ENCODE results near the gene XKR8. TPM values are rescaled to one million over a fixed set of nuclear protein-coding genes. Genes with fewer than 3 reads are reported as not detected.

Gene XKR8
- total and polyA plus RNA-seq, 2 of the 4 experiments (the other 2 are of a cell fraction), result 1.1 to 10.7 TPM

DNA sequence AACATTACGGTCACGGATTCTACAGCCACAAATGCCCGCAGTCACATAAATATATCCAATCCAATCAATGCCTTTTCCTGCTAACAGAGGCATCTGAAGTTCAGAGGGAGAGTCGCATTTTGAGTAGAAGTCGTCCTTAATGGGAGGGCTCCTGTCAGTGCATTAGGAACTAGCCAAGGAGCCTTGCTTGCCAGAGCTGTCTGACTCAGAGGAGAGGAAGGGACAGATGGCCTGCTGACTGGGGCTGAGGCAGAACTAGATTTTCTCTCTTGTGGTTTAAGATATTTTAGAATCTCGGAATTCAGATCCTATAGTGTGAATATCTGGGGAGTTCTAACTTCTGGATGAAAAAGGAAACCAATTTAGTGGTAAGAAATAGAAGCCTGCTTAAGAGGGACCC lies 10.6 kb downstream of the XKR8 start:
- H3K18ac ChIP-seq (ENCODE audit: low read depth, low read length), result peak overlapping the region; percentile 74; the same call in 1 of the 2 replicates
- 0 out of 2 replicates have a peak overlapping the region, but pooled peaks have one; percentile 5 for H4K91ac ChIP-seq (ENCODE audit: insufficient read depth, low read depth, low read length)
- H3K4ac ChIP-seq (ENCODE audit: low read depth, low read length), result peak overlapping the region; percentile 51; the same call in 1 of the 2 replicates
- H2BK5ac ChIP-seq (ENCODE audit: low read depth, low read length, poor library complexity, severe bottlenecking), result peak overlapping the region; percentile 43
- peaks cover 4 to 29% of the 10 kb centered on the region in 2 experiments; a peak in 3 of 4 replicates for H3K79me1 ChIP-seq (ENCODE audit: low read depth in 1 of 2, low read length in 2 of 2)
- POLR2A ChIA-PET (ENCODE audit: unreplicated experiment), result interaction anchor here (1.4 kb wide), 1 partner anchor 11 kb away, joined by 4 read pairs; the partner anchor contains the start of gene XKR8
- H3K23ac ChIP-seq (ENCODE audit: low read depth, low read length), result 0 out of 2 replicates have a peak overlapping the region, but pooled peaks have one; percentile 37
- H2BK15ac ChIP-seq (ENCODE audit: low read depth, low read length), result peak overlapping the region; percentile 22; the same call in 1 of the 3 replicates
- no peak overlapping the region for H3K4me3 ChIP-seq (ENCODE audit: insufficient read depth, low read depth, low read length)
- peak overlapping the region; percentile 33; the same call in 1 of the 2 replicates for H3K27ac ChIP-seq (ENCODE audit: insufficient read depth, low read length)
- peaks cover 17% of the 10 kb centered on the region for H3K4me1 ChIP-seq (ENCODE audit: control insufficient read depth, insufficient read depth, low read length)
- H3K14ac ChIP-seq (replicated peaks; ENCODE audit: low read depth, low read length), result peak overlapping the region; percentile 56; the same call in 1 of the 2 replicates
- peak; percentile 85 for ATAC-seq (ENCODE audit: low read depth)
- H4K5ac ChIP-seq (ENCODE audit: low read depth, low read length), result peak overlapping the region; percentile 65; the same call in 1 of the 2 replicates
- peak; percentile 91 for DNase-seq
- no peak overlapping the region for H2AFZ ChIP-seq (replicated peaks; ENCODE audit: low read length, poor library complexity)
- no peaks in the 10 kb centered on the region for H3K9me3 ChIP-seq (ENCODE audit: control insufficient read depth, insufficient read depth, low read length)
- 14% methylated on average over 1 of the region's 6 CpGs; no CpG with 5 or more reads in 1 of the 2 experiments for WGBS, 2 experiments (ENCODE audit: extremely low coverage in 2 of 2, insufficient read length in 1 of 2)
- TF ChIP-seq RAD21 (IDR thresholded peaks at IDR 0.05; ENCODE audit: low read length), result no peak
- TF ChIP-seq NFE2L2 (IDR thresholded peaks at IDR 0.05; ENCODE audit: low read depth, low read length), result no peak
- TF ChIP-seq, protein P1, sequence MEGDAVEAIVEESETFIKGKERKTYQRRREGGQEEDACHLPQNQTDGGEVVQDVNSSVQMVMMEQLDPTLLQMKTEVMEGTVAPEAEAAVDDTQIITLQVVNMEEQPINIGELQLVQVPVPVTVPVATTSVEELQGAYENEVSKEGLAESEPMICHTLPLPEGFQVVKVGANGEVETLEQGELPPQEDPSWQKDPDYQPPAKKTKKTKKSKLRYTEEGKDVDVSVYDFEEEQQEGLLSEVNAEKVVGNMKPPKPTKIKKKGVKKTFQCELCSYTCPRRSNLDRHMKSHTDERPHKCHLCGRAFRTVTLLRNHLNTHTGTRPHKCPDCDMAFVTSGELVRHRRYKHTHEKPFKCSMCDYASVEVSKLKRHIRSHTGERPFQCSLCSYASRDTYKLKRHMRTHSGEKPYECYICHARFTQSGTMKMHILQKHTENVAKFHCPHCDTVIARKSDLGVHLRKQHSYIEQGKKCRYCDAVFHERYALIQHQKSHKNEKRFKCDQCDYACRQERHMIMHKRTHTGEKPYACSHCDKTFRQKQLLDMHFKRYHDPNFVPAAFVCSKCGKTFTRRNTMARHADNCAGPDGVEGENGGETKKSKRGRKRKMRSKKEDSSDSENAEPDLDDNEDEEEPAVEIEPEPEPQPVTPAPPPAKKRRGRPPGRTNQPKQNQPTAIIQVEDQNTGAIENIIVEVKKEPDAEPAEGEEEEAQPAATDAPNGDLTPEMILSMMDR (conservative IDR thresholded peaks at IDR 0.05; ENCODE audit: low read depth, low read length), result no peak
- no peak for TF ChIP-seq BHLHE40 (IDR thresholded peaks at IDR 0.05; ENCODE audit: low read depth, low read length)
- TF ChIP-seq FOS (IDR thresholded peaks at IDR 0.05; ENCODE audit: low read depth, low read length), result 0 out of 2 replicates have a peak, but pooled peaks have one; percentile 14
- H4K8ac ChIP-seq (ENCODE audit: low read depth in 2 of 2, low read length in 2 of 2), result peak overlapping the region in 1 of 2 experiments; percentile 66; a peak in 1 of 4 replicates
- CTCF ChIA-PET, result interaction anchor here (1.2 kb wide), 2 partner anchors 9 to 30 kb away, joined by 3 to 4 read pairs; no protein-coding TSS in a partner anchor
- H3K56ac ChIP-seq (ENCODE audit: extremely low read depth, insufficient read depth, low read length), result no peak overlapping the region
- H3K27me3 ChIP-seq (ENCODE audit: control insufficient read depth, insufficient read depth, low read length), result no peaks in the 10 kb centered on the region
- H2BK120ac ChIP-seq (ENCODE audit: low read depth, low read length), result peak overlapping the region; percentile 38; the same call in 1 of the 2 replicates
- H2BK20ac ChIP-seq (ENCODE audit: low read depth, low read length), result 0 out of 2 replicates have a peak overlapping the region, but pooled peaks have one; percentile 11
- H2AK9ac ChIP-seq (replicated peaks; ENCODE audit: low read depth, low read length, poor library complexity), result no peak overlapping the region
- dilution Hi-C loops (cut with HindIII; ENCODE audit: low sequenced_read_pairs, unreplicated experiment), result no loop called here
- peaks cover 24% of the 10 kb centered on the region for H3K36me3 ChIP-seq (ENCODE audit: control insufficient read depth, insufficient read depth, low read length)
- H3K4me2 ChIP-seq (ENCODE audit: low read depth, low read length), result peak overlapping the region; percentile 43; the same call in 1 of the 2 replicates
- in situ Hi-C loops (cut with MboI; ENCODE audit: low sequenced_read_pairs), result no loop called here
- H3K9me1 ChIP-seq (ENCODE audit: insufficient read depth, low read length), result peaks cover 22% of the 10 kb centered on the region
- no TSS peak for BruUV-seq (replicated peaks)
- H4K20me1 ChIP-seq (ENCODE audit: insufficient read depth, low read length), result no peaks in the 10 kb centered on the region
- H3K9ac ChIP-seq (ENCODE audit: low read depth, low read length), result 0 out of 2 replicates have a peak overlapping the region, but pooled peaks have one; percentile 10
- intact Hi-C loops (cut with micrococcal nuclease), result no loop called here
- H2AK5ac ChIP-seq (ENCODE audit: low read depth, low read length), result peak overlapping the region; percentile 52; the same call in 1 of the 2 replicates

All from IMR-90 (cell line).